ENCODE data around the gene RNF130. TPM values are rescaled to one million over a fixed set of nuclear protein-coding genes. Genes with fewer than 3 reads are reported as not detected.

RNF130 gene
- total RNA-seq, 6 experiments from 2014 or later: 66.7 to 119 (median 89.9) TPM

DNA sequence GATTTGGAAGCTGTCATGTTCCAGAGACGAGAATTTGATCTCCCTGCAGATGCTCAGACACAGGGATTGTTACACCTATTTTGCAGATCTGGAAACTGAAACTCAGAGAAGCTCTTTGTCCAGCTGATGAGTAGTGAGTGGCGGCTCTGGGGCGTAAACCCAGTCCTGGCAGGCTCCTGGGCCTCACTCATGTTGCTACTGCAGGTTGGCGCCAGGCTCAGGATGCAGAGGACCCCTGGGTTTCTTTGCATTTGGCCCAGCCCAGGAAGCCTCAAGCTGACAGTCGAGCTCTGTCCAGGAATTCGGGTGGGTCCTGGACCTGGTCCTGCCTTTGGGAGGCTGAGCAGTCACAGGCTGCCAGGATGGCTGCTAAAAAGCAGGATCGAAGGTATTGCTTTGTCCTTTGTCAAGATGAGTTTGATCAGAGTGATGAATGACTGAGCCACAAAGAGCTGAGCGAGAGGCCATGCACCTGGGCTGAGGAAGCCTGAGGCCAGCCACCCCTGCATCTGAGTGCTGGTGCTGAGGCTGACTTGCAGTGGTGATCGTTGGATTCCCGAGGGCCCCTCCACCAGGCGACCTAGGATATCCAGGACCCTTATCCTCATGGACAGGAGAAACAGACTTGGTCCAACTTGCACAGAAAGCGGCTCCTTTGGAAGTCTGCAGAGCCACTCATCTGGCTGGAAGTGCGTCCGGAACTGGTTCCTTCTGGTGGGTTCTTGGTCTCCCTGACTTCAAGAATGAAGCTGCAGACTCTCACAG lies 8.3 kb upstream of the RNF130 start:
- WGBS (ENCODE audit: insufficient coverage, low coverage, low lambda C conversion rate, missing lambda C conversion rate): 81% methylated on average over 3 of the region's 14 CpGs
- intact Hi-C loops (cut with DNase I): loop anchor here in 1 of 2 donors (10.0 kb wide), 1 partner anchor 105 kb away; no protein-coding TSS in a partner anchor
- H3K4me3 ChIP-seq: no peak overlapping the region
- no peak for DNase-seq
- H3K27ac ChIP-seq: no peak overlapping the region
- no peak for TF ChIP-seq POLR2A (IDR thresholded peaks at IDR 0.05)
- no peak for TF ChIP-seq CTCF (IDR thresholded peaks at IDR 0.05)
- ATAC-seq: no peak
- H3K4me1 ChIP-seq: peaks cover 0 to 37% (median 11%) of the 10 kb centered on the region in 4 donors
- no peaks in the 10 kb centered on the region for H3K9me3 ChIP-seq
- H3K27me3 ChIP-seq: no peaks in the 10 kb centered on the region
- H3K36me3 ChIP-seq: no peaks in the 10 kb centered on the region

- 83% methylated on average over 9 of the region's 9 CpGs for WGBS (ENCODE audit: insufficient coverage, low coverage, low lambda C conversion rate, missing lambda C conversion rate)
- no peaks in the 10 kb centered on the region for H3K36me3 ChIP-seq
- H3K4me1 ChIP-seq: peaks cover 0 to 37% (median 11%) of the 10 kb centered on the region in 4 donors
- H3K4me3 ChIP-seq: no peak overlapping the region
- DNase-seq (no peak), ATAC-seq (no peak)
- H3K9me3 ChIP-seq: no peaks in the 10 kb centered on the region
- TF ChIP-seq CTCF (IDR thresholded peaks at IDR 0.05): no peak
- TF ChIP-seq POLR2A (IDR thresholded peaks at IDR 0.05): no peak
- H3K27ac ChIP-seq: peak overlapping the region in 2 of 3 donors; percentile 74 to 89
- H3K27me3 ChIP-seq: no peaks in the 10 kb centered on the region
- intact Hi-C loops (cut with DNase I): no loop called here
Observed at GRCh38 chr5:180078348-180078747, 6.8 kb upstream of the RNF130 start.

DNA sequence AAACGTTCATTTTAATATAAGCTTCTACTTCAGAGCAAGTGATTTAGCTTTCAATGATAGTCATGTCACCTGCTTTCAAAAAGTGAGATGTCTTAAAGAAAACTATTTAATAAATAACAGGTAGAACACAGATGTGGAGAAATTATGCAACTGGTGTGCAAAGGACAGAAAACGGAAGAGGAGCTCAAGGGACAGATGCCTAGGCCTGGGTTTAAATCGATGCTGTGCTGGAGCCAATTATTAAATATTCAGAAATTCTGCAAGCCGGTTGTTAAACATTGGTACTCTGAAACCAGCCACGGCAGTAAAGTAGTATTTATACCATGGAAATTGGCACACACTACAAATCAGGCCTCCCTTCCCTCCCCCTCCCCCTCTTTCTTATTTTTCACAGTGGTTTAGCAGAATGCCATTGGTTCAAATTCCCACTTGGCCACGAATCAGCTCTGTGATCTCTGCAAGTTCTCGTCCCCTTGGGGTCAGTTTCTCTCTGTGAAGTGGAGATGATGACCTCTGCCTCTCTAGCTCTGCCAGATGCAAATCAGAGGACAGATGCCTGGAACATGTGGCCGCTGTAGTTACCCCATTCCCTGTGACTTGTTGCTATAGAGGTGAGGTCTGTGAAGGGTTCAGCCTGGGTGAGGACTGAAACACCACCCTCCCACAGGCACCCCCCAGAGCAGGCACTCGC lies 6.2 kb upstream of the RNF130 start:
- H3K27ac ChIP-seq: peak overlapping the region in 2 of 3 donors; percentile 74 to 89
- H3K27me3 ChIP-seq: no peaks in the 10 kb centered on the region
- no peaks in the 10 kb centered on the region for H3K9me3 ChIP-seq
- peaks cover 0 to 37% (median 11%) of the 10 kb centered on the region in 4 donors for H3K4me1 ChIP-seq
- ATAC-seq (peak; percentile 48 to 83 (median 78)), DNase-seq (peak in 1 of 3 donors; percentile 86)
- TF ChIP-seq CTCF (IDR thresholded peaks at IDR 0.05): no peak
- no peak for TF ChIP-seq POLR2A (IDR thresholded peaks at IDR 0.05)
- H3K36me3 ChIP-seq: no peaks in the 10 kb centered on the region
- H3K4me3 ChIP-seq: no peak overlapping the region
- 41% methylated on average over 9 of the region's 9 CpGs for WGBS (ENCODE audit: insufficient coverage, low coverage, low lambda C conversion rate, missing lambda C conversion rate)
- intact Hi-C loops (cut with DNase I): no loop called here

- Histone ChIP-seq H3K27ac (peak overlapping the region in 2 of 3 donors; percentile 55 to 89), H3K4me3 (no peak overlapping the region), H3K27me3 (no peaks in the 10 kb centered on the region), H3K4me1 (peaks cover 0 to 37% (median 13%) of the 10 kb centered on the region in 4 donors), H3K36me3 (no peaks in the 10 kb centered on the region), H3K9me3 (no peaks in the 10 kb centered on the region)
- TF ChIP-seq CTCF (IDR thresholded peaks at IDR 0.05) (no peak), POLR2A (IDR thresholded peaks at IDR 0.05) (no peak)
- intact Hi-C loops (cut with DNase I): no loop called here
- 44% methylated on average over 1 of the region's 1 CpG for WGBS (ENCODE audit: insufficient coverage, low coverage, low lambda C conversion rate, missing lambda C conversion rate)
- ATAC-seq: peak in 3 of 4 donors; percentile 5 to 36 (median 26)
- no peak for DNase-seq
Observed at GRCh38 chr5:180075703-180076102, 4.1 kb upstream of the RNF130 start.
